CD4-positive, alpha-beta memory T cell (primary cell): ENCODE results near the gene HMGN2. TPM values are rescaled to one million over a fixed set of nuclear protein-coding genes. Genes with fewer than 3 reads are reported as not detected.
"Not testable (repeated sequence)": the region's sequence is repeated elsewhere in the genome, so short reads cannot be mapped to it uniquely, and the experiment has no call there.

Experiments used
- CTCF ChIA-PET: fragments of 350-600 bp; sonication (Branson Sonifier 250); formaldehyde crosslinking; loops from one replicate; lab custom pipeline; 2021; ENCODE audit warnings: inconsistent platforms; ENCODE audit not compliant: partially characterized antibody; lab: Charles Lee
- POLR2A ChIA-PET: fragments of 350-600 bp; sonication (Branson Sonifier 250); formaldehyde crosslinking; loops from one replicate; lab custom pipeline; 2021; ENCODE audit not compliant: partially characterized antibody; lab: Charles Lee
- DNase-seq, 5 donors: peaks; one replicate each; pipeline versions ENCODE4 v3.0.0 to v3.0.0-alpha.2; 2020 to 2022; ENCODE audit warnings: mixed read lengths in 1 of 5
- H3K27ac ChIP-seq: one replicate; pipeline ENCODE4 v1.7.0; 2013; ENCODE audit warnings: low read depth, low read length
- H3K27me3 ChIP-seq: 2 replicates; pipeline ENCODE4 v1.7.0; 2013; ENCODE audit warnings: mild to moderate bottlenecking, low read length, moderate library complexity; ENCODE audit not compliant: insufficient read depth
- H3K36me3 ChIP-seq: 2 replicates; pipeline ENCODE4 v1.7.0; 2013; ENCODE audit warnings: mild to moderate bottlenecking, low read length, moderate library complexity; ENCODE audit not compliant: insufficient read depth
- H3K4me1 ChIP-seq: 2 replicates; pipeline ENCODE4 v1.7.0; 2013; ENCODE audit warnings: mild to moderate bottlenecking, low read length, moderate library complexity; ENCODE audit not compliant: insufficient read depth
- H3K4me3 ChIP-seq, 2 donors: one replicate each; pipeline ENCODE4 v1.7.0; 2013; ENCODE audit warnings: low read length in 2 of 2, mild to moderate bottlenecking in 1 of 2
- H3K9me3 ChIP-seq, 2 donors: one replicate each; pipeline ENCODE4 v1.7.0; 2013; ENCODE audit warnings: low read length in 2 of 2, control low read depth in 1 of 2; ENCODE audit not compliant: control insufficient read depth in 1 of 2
- H3K27ac Mint-ChIP-seq, 7 donors: one replicate each; pipeline ENCODE4 v1.8.0; 2020 to 2021; ENCODE audit warnings: mixed read lengths in 7 of 7, mild to moderate bottlenecking in 6 of 7, inconsistent platforms in 3 of 7, moderate library complexity in 3 of 7
- H3K27me3 Mint-ChIP-seq, 2 donors: one replicate each; pipeline ENCODE4 v1.8.0; 2020 to 2021; ENCODE audit warnings: mixed read lengths in 2 of 2
- H3K36me3 Mint-ChIP-seq, 2 donors: one replicate each; pipeline ENCODE4 v1.8.0; 2020 to 2021; ENCODE audit warnings: mixed read lengths in 2 of 2, inconsistent platforms in 1 of 2, mild to moderate bottlenecking in 1 of 2
- H3K4me1 Mint-ChIP-seq, 4 donors: one replicate each; pipeline ENCODE4 v1.8.0; 2020 to 2021; ENCODE audit warnings: mixed read lengths in 4 of 4, mild to moderate bottlenecking in 1 of 4
- H3K4me3 Mint-ChIP-seq, 8 donors: one replicate each; pipeline ENCODE4 v1.8.0; 2020 to 2021; ENCODE audit warnings: mixed read lengths in 8 of 8, mild to moderate bottlenecking in 7 of 8, moderate library complexity in 6 of 8, inconsistent platforms in 3 of 8
- H3K9me3 Mint-ChIP-seq, 8 donors: one replicate each; pipeline ENCODE4 v1.8.0; 2020 to 2021; ENCODE audit warnings: mixed read lengths in 8 of 8, mild to moderate bottlenecking in 5 of 8, inconsistent platforms in 3 of 8, moderate library complexity in 1 of 8
- intact Hi-C: fragments of 100-400 bp; cut with micrococcal nuclease; formaldehyde crosslinking; loops from one replicate; pipeline ENCODE4 v1.15.1; 2023
- polyA plus RNA-seq, 2 donors: library from polyadenylated mRNA; unstranded; fragments of 300-500 nt; fragmentation: Illumina TruSeq; gene quantifications; one replicate each; pipeline ENCODE4 v1.2.3, GENCODE V29; 2021
- total RNA-seq, 2 experiments: library from RNA; stranded (reverse); gene quantifications; one replicate each; pipeline ENCODE4 v1.2.3, GENCODE V29; 2021

Gene HMGN2
- total and polyA plus RNA-seq, 4 experiments from 2014 or later, result 341 to 681 (median 464) TPM

- intact Hi-C loops, H3K9me3 ChIP-seq, H3K4me3 Mint-ChIP-seq, DNase-seq, H3K4me1 ChIP-seq, POLR2A ChIA-PET, H3K36me3 ChIP-seq, H3K36me3 Mint-ChIP-seq, H3K27me3 Mint-ChIP-seq, H3K9me3 Mint-ChIP-seq, H3K27me3 ChIP-seq, H3K4me3 ChIP-seq, H3K27ac ChIP-seq, H3K4me1 Mint-ChIP-seq: not testable (repeated sequence)
- peak overlapping the region in 1 of 7 donors; percentile 29 for H3K27ac Mint-ChIP-seq
- CTCF ChIA-PET, result interaction anchor here (1.8 kb wide), 1 partner anchor 16 kb away, joined by 6 read pairs; no protein-coding TSS in a partner anchor
Measured at GRCh38 chr1:26515836-26516235, 43.6 kb downstream of the HMGN2 start.

GRCh38 chr1:26516987-26517765, 44.9 kb downstream of the HMGN2 start:
- intact Hi-C loops, result no loop called here
- Histone ChIP-seq H3K9me3 (no peaks in the 10 kb centered on the region), H3K4me1 (no peaks in the 10 kb centered on the region), H3K27me3 (no peaks in the 10 kb centered on the region), H3K27ac (no peak overlapping the region), H3K36me3 (no peaks in the 10 kb centered on the region), H3K4me3 (no peak overlapping the region)
- H3K27me3 Mint-ChIP-seq, result no peaks in the 10 kb centered on the region
- ChIA-PET CTCF (interaction anchor here (1.6 kb wide), 1 partner anchor 21 kb away, joined by 6 read pairs; no protein-coding TSS in a partner anchor), POLR2A (no interaction called here)
- H3K36me3 Mint-ChIP-seq, result no peaks in the 10 kb centered on the region
- H3K4me1 Mint-ChIP-seq, result no peaks in the 10 kb centered on the region
- no peak overlapping the region for H3K4me3 Mint-ChIP-seq
- no peak overlapping the region for H3K27ac Mint-ChIP-seq
- DNase-seq, result no peak
- no peaks in the 10 kb centered on the region for H3K9me3 Mint-ChIP-seq

GRCh38 chr1:26517766-26518049, 45.5 kb downstream of the HMGN2 start:
- no peaks in the 10 kb centered on the region for H3K9me3 Mint-ChIP-seq
- Histone ChIP-seq H3K9me3 (no peaks in the 10 kb centered on the region), H3K4me3 (no peak overlapping the region), H3K4me1 (no peaks in the 10 kb centered on the region), H3K36me3 (no peaks in the 10 kb centered on the region), H3K27ac (no peak overlapping the region), H3K27me3 (no peaks in the 10 kb centered on the region)
- DNase-seq, result no peak
- no peaks in the 10 kb centered on the region for H3K4me1 Mint-ChIP-seq
- no peaks in the 10 kb centered on the region for H3K36me3 Mint-ChIP-seq
- ChIA-PET CTCF (interaction anchor here (1.6 kb wide), 1 partner anchor 21 kb away, joined by 6 read pairs; no protein-coding TSS in a partner anchor), POLR2A (no interaction called here)
- intact Hi-C loops, result no loop called here
- no peak overlapping the region for H3K27ac Mint-ChIP-seq
- peaks cover 0 to 1% of the 10 kb centered on the region in 2 donors for H3K27me3 Mint-ChIP-seq
- no peak overlapping the region for H3K4me3 Mint-ChIP-seq

- Mint-ChIP-seq H3K4me3 (no peak overlapping the region), H3K9me3 (no peaks in the 10 kb centered on the region), H3K27me3 (peaks cover 0 to 2% of the 10 kb centered on the region in 2 donors), H3K36me3 (no peaks in the 10 kb centered on the region), H3K4me1 (no peaks in the 10 kb centered on the region), H3K27ac (no peak overlapping the region)
- ChIA-PET POLR2A (no interaction called here), CTCF (interaction anchor here (1.6 kb wide), 1 partner anchor 20 kb away, joined by 6 read pairs; no protein-coding TSS in a partner anchor)
- no peaks in the 10 kb centered on the region for H3K9me3 ChIP-seq
- intact Hi-C loops, result no loop called here
- H3K4me1 ChIP-seq, result no peaks in the 10 kb centered on the region
- no peaks in the 10 kb centered on the region for H3K27me3 ChIP-seq
- DNase-seq, result no peak
- no peak overlapping the region for H3K4me3 ChIP-seq
- no peaks in the 10 kb centered on the region for H3K36me3 ChIP-seq
- H3K27ac ChIP-seq, result no peak overlapping the region
Measured at GRCh38 chr1:26518355-26518754, 46.1 kb downstream of the HMGN2 start.

GRCh38 chr1:26520339-26520738, 48.1 kb downstream of the HMGN2 start:
- no peak overlapping the region for H3K4me3 ChIP-seq
- no peaks in the 10 kb centered on the region for H3K9me3 ChIP-seq
- no peaks in the 10 kb centered on the region for H3K9me3 Mint-ChIP-seq
- H3K4me1 Mint-ChIP-seq, result peaks cover 0 to 7% (median 3%) of the 10 kb centered on the region in 4 donors
- ChIA-PET CTCF (interaction anchor here (1.4 kb wide), 1 partner anchor 18 kb away, joined by 4 read pairs; no protein-coding TSS in a partner anchor), POLR2A (no interaction called here)
- H3K27ac ChIP-seq, result no peak overlapping the region
- peak overlapping the region in 1 of 7 donors; percentile 53 for H3K27ac Mint-ChIP-seq
- intact Hi-C loops, result no loop called here
- no peaks in the 10 kb centered on the region for H3K36me3 ChIP-seq
- no peaks in the 10 kb centered on the region for H3K36me3 Mint-ChIP-seq
- H3K27me3 ChIP-seq, result no peaks in the 10 kb centered on the region
- H3K4me1 ChIP-seq, result no peaks in the 10 kb centered on the region
- no peak for DNase-seq
- no peak overlapping the region for H3K4me3 Mint-ChIP-seq
- H3K27me3 Mint-ChIP-seq, result peaks cover 0 to 4% of the 10 kb centered on the region in 2 donors

GRCh38 chr1:26521669-26522030, 49.4 kb downstream of the HMGN2 start:
- Mint-ChIP-seq H3K27ac (peak overlapping the region in 1 of 7 donors; percentile 79), H3K4me3 (no peak overlapping the region), H3K27me3 (peaks cover 0 to 4% of the 10 kb centered on the region in 2 donors), H3K9me3 (no peaks in the 10 kb centered on the region), H3K36me3 (no peaks in the 10 kb centered on the region), H3K4me1 (peaks cover 0 to 7% (median 3%) of the 10 kb centered on the region in 4 donors)
- intact Hi-C loops, result no loop called here
- Histone ChIP-seq H3K27ac (no peak overlapping the region), H3K9me3 (no peaks in the 10 kb centered on the region), H3K27me3 (no peaks in the 10 kb centered on the region), H3K4me1 (no peaks in the 10 kb centered on the region), H3K4me3 (no peak overlapping the region), H3K36me3 (no peaks in the 10 kb centered on the region)
- ChIA-PET POLR2A (interaction anchor here (2.8 kb wide), 1 partner anchor 21 kb away, joined by 7 read pairs; no protein-coding TSS in a partner anchor), CTCF (interaction anchor here (1.4 kb wide), 1 partner anchor 17 kb away, joined by 4 read pairs; no protein-coding TSS in a partner anchor)
- DNase-seq, result no peak

- CTCF ChIA-PET, result interaction anchor here (1.0 kb wide), 1 partner anchor 17 kb away, joined by 5 read pairs; no protein-coding TSS in a partner anchor
- Mint-ChIP-seq H3K36me3 (no peaks in the 10 kb centered on the region), H3K4me1 (peaks cover 0 to 7% (median 3%) of the 10 kb centered on the region in 4 donors), H3K9me3 (no peaks in the 10 kb centered on the region), H3K27me3 (peaks cover 0 to 4% of the 10 kb centered on the region in 2 donors), H3K4me3 (no peak overlapping the region), H3K27ac (no peak overlapping the region)
- no peaks in the 10 kb centered on the region for H3K36me3 ChIP-seq
- DNase-seq, result no peak
- no peaks in the 10 kb centered on the region for H3K9me3 ChIP-seq
- intact Hi-C loops, result no loop called here
- H3K4me3 ChIP-seq, result no peak overlapping the region
- POLR2A ChIA-PET, result interaction anchor here (2.8 kb wide), 1 partner anchor 22 kb away, joined by 7 read pairs; no protein-coding TSS in a partner anchor
- no peaks in the 10 kb centered on the region for H3K4me1 ChIP-seq
- no peak overlapping the region for H3K27ac ChIP-seq
- no peaks in the 10 kb centered on the region for H3K27me3 ChIP-seq
Measured at GRCh38 chr1:26522073-26522472, 49.8 kb downstream of the HMGN2 start.
